PC-9 (cell line): ENCODE measurements around the gene CRTC1. TPM values are rescaled to one million over a fixed set of nuclear protein-coding genes. Genes with fewer than 3 reads are reported as not detected.

Source experiments
- BruUV-seq: library from RNA; stranded (reverse); fragments of 400-500 nt; replicated peaks from 2 replicates; lab custom pipeline; 2021; lab: Mats Ljungman, UMichigan
- CTCF ChIA-PET: fragments of 300-600 bp; sonication (Branson Sonifier 250); formaldehyde crosslinking; loops from one replicate; lab custom pipeline; 2022; ENCODE audit warnings: antibody characterized with exemption; lab: Charles Lee
- POLR2A ChIA-PET: fragments of 300-600 bp; sonication (Branson Sonifier 250); formaldehyde crosslinking; loops from one replicate; lab custom pipeline; 2022; ENCODE audit warnings: antibody characterized with exemption; ENCODE audit not compliant: unreplicated experiment; lab: Charles Lee
- DNase-seq, 2 experiments: peaks; one replicate each; pipeline versions ENCODE4 v3.0.0 to v3.0.0-alpha.2; 2015 to 2022; ENCODE audit warnings: mixed read lengths in 1 of 2
- H2AFZ ChIP-seq: fragments of 200-600 bp; sonication (generic); 2 replicates; pipeline ENCODE4 v1.8.1; 2017; ENCODE audit warnings: antibody characterized with exemption
- H3F3A ChIP-seq: fragments of 200-600 bp; sonication (generic); 2 replicates; pipeline ENCODE4 v1.8.1; 2017; ENCODE audit warnings: antibody characterized with exemption, mild to moderate bottlenecking, low read depth; ENCODE audit not compliant: insufficient read depth
- H3K27ac ChIP-seq: fragments of 200-600 bp; sonication (generic); 2 replicates; pipeline ENCODE4 v1.6.1; 2016; ENCODE audit warnings: mixed run types
- H3K27me3 ChIP-seq: fragments of 200-600 bp; sonication (generic); 2 replicates; pipeline ENCODE4 v1.6.1; 2016; ENCODE audit warnings: low read depth, mixed run types; ENCODE audit not compliant: insufficient read depth
- H3K36me3 ChIP-seq: fragments of 200-600 bp; sonication (generic); 2 replicates; pipeline ENCODE4 v1.6.1; 2016; ENCODE audit warnings: low read depth, mixed run types
- H3K4me1 ChIP-seq: fragments of 200-600 bp; sonication (generic); replicated peaks from 2 replicates; pipeline ENCODE4 v1.6.1; 2016; ENCODE audit warnings: mixed run types; ENCODE audit not compliant: insufficient read depth
- H3K4me2 ChIP-seq: fragments of 200-600 bp; sonication (generic); 2 replicates; pipeline ENCODE4 v1.6.1; 2017; ENCODE audit warnings: mixed run types
- H3K4me3 ChIP-seq: fragments of 200-600 bp; sonication (generic); 2 replicates; pipeline ENCODE4 v1.6.1; 2016; ENCODE audit warnings: mixed run types
- H3K79me2 ChIP-seq: fragments of 200-600 bp; sonication (generic); 2 replicates; pipeline ENCODE4 v1.6.1; 2017; ENCODE audit warnings: low read depth, mixed run types
- H3K9me2 ChIP-seq: fragments of 200-600 bp; sonication (generic); 2 replicates; pipeline ENCODE4 v1.8.1; 2017; ENCODE audit warnings: mild to moderate bottlenecking; ENCODE audit not compliant: insufficient read depth
- H3K9me3 ChIP-seq: fragments of 200-600 bp; sonication (generic); 2 replicates; pipeline ENCODE4 v1.8.1; 2016; ENCODE audit warnings: low read depth; ENCODE audit not compliant: insufficient read depth
- H4K20me1 ChIP-seq: fragments of 200-600 bp; sonication (generic); 2 replicates; pipeline ENCODE4 v1.8.1; 2017; ENCODE audit not compliant: insufficient read depth
- EZH2 ChIP-seq: fragments of 200-600 bp; sonication (generic); IDR thresholded peaks from 2 replicates; pipeline ENCODE4 v1.8.0; 2017; ENCODE audit warnings: antibody characterized with exemption, low read depth
- intact Hi-C: fragments of 100-400 bp; cut with micrococcal nuclease; formaldehyde crosslinking; loops from one replicate; pipeline ENCODE4 v1.10.0; 2022; ENCODE audit not compliant: unreplicated experiment
- total RNA-seq: library from RNA; stranded (reverse); gene quantifications from 2 replicates; pipeline ENCODE4 v1.2.3, GENCODE V29; 2021
- TF ChIP-seq, protein P1 (sequence below): fragments of 200-600 bp; sonication (generic); conservative IDR thresholded peaks from 2 replicates; pipeline ENCODE4 v1.6.1; 2017; ENCODE audit warnings: mixed run types, antibody characterized with exemption, mild to moderate bottlenecking, moderate library complexity

CRTC1 gene
- total RNA-seq, 1 experiment from 2014 or later = 16.6 TPM

DNA sequence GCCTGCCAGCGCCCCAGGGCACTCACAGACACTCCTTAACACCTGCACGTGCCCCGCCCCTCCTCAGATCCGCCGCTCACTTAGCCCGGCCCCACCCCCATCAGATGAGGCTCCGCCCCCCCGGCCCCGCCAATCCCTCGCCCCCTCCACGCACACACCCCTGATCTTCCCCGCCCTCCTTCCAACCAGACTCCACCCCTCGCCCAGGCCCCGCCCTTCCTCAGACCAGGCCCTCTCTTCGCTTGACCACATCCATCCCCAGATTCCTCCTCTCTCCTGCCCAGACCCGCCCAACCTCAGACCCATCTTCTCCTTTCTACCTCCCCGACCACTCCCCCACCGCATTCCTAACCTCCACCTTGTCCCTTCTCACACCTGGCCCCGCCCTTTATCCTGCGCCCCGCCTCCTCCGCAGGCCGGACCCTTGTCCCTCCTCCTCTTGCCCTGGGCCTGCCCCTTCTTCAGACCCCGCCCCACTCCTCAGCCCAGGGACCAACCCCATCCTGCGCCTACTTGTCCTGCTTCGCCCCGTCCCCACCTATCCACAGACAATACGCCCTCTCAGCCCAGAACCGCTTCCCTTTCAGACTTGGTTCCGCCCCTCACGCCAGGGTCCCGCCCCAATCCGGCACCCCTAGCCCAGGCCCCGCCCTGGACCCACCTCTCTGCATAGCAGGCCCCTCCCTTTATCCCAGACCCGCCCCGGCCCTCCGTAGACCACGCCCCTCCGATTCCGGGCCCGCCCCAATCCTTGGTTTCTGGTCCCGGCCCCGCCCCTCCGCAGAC lies 47.1 kb upstream of the CRTC1 start:
- Histone ChIP-seq H3K79me2 (peaks cover 35% of the 10 kb centered on the region), H2AFZ (peak overlapping the region; percentile 77), H3K36me3 (no peaks in the 10 kb centered on the region), H3F3A (peaks cover 21% of the 10 kb centered on the region), H3K4me2 (peak overlapping the region; percentile 52), H3K27ac (no peak overlapping the region), H3K9me3 (no peaks in the 10 kb centered on the region), H3K9me2 (no peaks in the 10 kb centered on the region), H3K4me3 (peak overlapping the region; percentile 94), H4K20me1 (peaks cover 3% of the 10 kb centered on the region; the same call in 1 of the 2 replicates), H3K27me3 (no peaks in the 10 kb centered on the region), H3K4me1 (peaks cover 18% of the 10 kb centered on the region)
- intact Hi-C loops = loop anchor here (2.0 kb wide), 1 partner anchor 42 kb away; no protein-coding TSS in a partner anchor
- POLR2A ChIA-PET = no interaction called here
- no peak for TF ChIP-seq EZH2
- TF ChIP-seq, protein P1, sequence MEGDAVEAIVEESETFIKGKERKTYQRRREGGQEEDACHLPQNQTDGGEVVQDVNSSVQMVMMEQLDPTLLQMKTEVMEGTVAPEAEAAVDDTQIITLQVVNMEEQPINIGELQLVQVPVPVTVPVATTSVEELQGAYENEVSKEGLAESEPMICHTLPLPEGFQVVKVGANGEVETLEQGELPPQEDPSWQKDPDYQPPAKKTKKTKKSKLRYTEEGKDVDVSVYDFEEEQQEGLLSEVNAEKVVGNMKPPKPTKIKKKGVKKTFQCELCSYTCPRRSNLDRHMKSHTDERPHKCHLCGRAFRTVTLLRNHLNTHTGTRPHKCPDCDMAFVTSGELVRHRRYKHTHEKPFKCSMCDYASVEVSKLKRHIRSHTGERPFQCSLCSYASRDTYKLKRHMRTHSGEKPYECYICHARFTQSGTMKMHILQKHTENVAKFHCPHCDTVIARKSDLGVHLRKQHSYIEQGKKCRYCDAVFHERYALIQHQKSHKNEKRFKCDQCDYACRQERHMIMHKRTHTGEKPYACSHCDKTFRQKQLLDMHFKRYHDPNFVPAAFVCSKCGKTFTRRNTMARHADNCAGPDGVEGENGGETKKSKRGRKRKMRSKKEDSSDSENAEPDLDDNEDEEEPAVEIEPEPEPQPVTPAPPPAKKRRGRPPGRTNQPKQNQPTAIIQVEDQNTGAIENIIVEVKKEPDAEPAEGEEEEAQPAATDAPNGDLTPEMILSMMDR = no peak
- DNase-seq = peak; percentile 91 to 98
- CTCF ChIA-PET = no interaction called here
- no TSS peak for BruUV-seq

GRCh38 chr19:18636969-18637629 lies 46.4 kb upstream of the CRTC1 start, which contains the start of gene KLHL26:
Gene KLHL26, plus strand, starts transcription at chr19:18637028. Its CDS starts 27 bp downstream, at chr19:18637055.
- H3K4me1 ChIP-seq = peaks cover 18% of the 10 kb centered on the region
- no peaks in the 10 kb centered on the region for H3K9me2 ChIP-seq
- TF ChIP-seq, protein P1 = no peak
- TF ChIP-seq EZH2 = no peak
- H2AFZ ChIP-seq = peak within 1 kb of the TSS; percentile 84
- peak within 1 kb of the TSS; percentile 94 for H3K4me3 ChIP-seq
- H3K9me3 ChIP-seq = no peaks in the 10 kb centered on the region
- POLR2A ChIA-PET = no interaction called here
- peaks cover 35% of the 10 kb centered on the region for H3K79me2 ChIP-seq
- H3F3A ChIP-seq = peaks cover 21% of the 10 kb centered on the region
- peak within 1 kb of the TSS; percentile 92 for H3K4me2 ChIP-seq
- no peak for DNase-seq
- 0 out of 2 replicates have a peak within 1 kb of the TSS, but pooled peaks have one; percentile 3 for H3K27ac ChIP-seq
- no peaks in the 10 kb centered on the region for H3K27me3 ChIP-seq
- intact Hi-C loops = loop anchor here (2.0 kb wide), 1 partner anchor 42 kb away; no protein-coding TSS in a partner anchor
- peaks cover 3% of the 10 kb centered on the region; the same call in 1 of the 2 replicates for H4K20me1 ChIP-seq
- H3K36me3 ChIP-seq = no peaks in the 10 kb centered on the region
- no TSS peak for BruUV-seq
- CTCF ChIA-PET = no interaction called here
